ENCODE measurements around the gene HOXC10. TPM values are rescaled to one million over a fixed set of nuclear protein-coding genes. Genes with fewer than 3 reads are reported as not detected.

HOXC10 gene
- total and polyA plus RNA-seq, 10 of the 15 experiments (the other 5 are each of a cell fraction or from before 2014, with no cell fraction given), result 0.59 TPM; not detected in 9

- Histone ChIP-seq H3K79me2 (ENCODE audit: control insufficient read depth, insufficient read depth, low read length) (no peaks in the 10 kb centered on the region), H3K4me3 (no peak overlapping the region), H3K4me1 (ENCODE audit: control insufficient read depth, insufficient read depth, low read length) (peaks cover 14% of the 10 kb centered on the region), H3K9ac (ENCODE audit: control insufficient read depth, insufficient read depth, low read length) (no peak overlapping the region), H3K27ac (ENCODE audit: control insufficient read depth, insufficient read depth) (no peak overlapping the region), H2AFZ (ENCODE audit: control insufficient read depth, low read depth, low read length) (no peak overlapping the region), H3K9me3 (replicated peaks; ENCODE audit: control insufficient read depth, insufficient read depth, low read length) (no peaks in the 10 kb centered on the region), H3K4me2 (ENCODE audit: control insufficient read depth, insufficient read depth) (no peak overlapping the region), H4K20me1 (ENCODE audit: control insufficient read depth, insufficient read depth) (peaks cover 3% of the 10 kb centered on the region; the same call in 1 of the 2 replicates), H3K36me3 (ENCODE audit: control insufficient read depth in 2 of 2, insufficient read depth in 2 of 2, low read length in 1 of 2) (no peaks in the 10 kb centered on the region), H3K27me3 (replicated peaks in 1 of 2; ENCODE audit: control insufficient read depth in 2 of 2, insufficient read depth in 2 of 2, low read length in 1 of 2) (peaks cover 29 to 55% of the 10 kb centered on the region in 2 experiments)
- FAIRE-seq (no peak), DNase-seq (ENCODE audit: low read depth, low spot score) (no peak), ATAC-seq (no peak)
- BruUV-seq (replicated peaks), result no TSS peak
- intact Hi-C loops (cut with micrococcal nuclease; ENCODE audit: unreplicated experiment), result no loop called here
- ChIA-PET SMC1A (ENCODE audit: uncharacterized antibody, unreplicated experiment) (interaction anchor here (0.6 to 1.4 kb wide), 5 partner anchors 11 to 293 kb away, joined by 3 to 5 read pairs (median 3); no protein-coding TSS in a partner anchor), POLR2A (interaction anchor here (0.6 to 0.7 kb wide), 2 partner anchors 88 to 400 kb away, joined by 3 to 9 read pairs; no protein-coding TSS in a partner anchor), RAD21 (ENCODE audit: unreplicated experiment) (interaction anchor here (0.6 to 2.1 kb wide), 3 partner anchors 17 to 214 kb away, joined by 3 to 7 read pairs (median 3); partner anchors contain the start of gene HOXC8), CTCF (interaction anchor here (0.9 to 2.8 kb wide), 9 partner anchors 11 to 387 kb away, joined by 3 to 10 read pairs (median 3); no protein-coding TSS in a partner anchor)
- 20% methylated on average over 7 of the region's 7 CpGs for WGBS (ENCODE audit: insufficient coverage, insufficient replicate concordance, low lambda C conversion rate, missing lambda C conversion rate)
- in situ Hi-C loops (cut with MboI), result no loop called here
- TF ChIP-seq YY1 (IDR thresholded peaks at IDR 0.05; ENCODE audit: low read depth, low read length) (no peak), CUX1 (IDR thresholded peaks at IDR 0.05; ENCODE audit: insufficient replicate concordance, low read depth, low read length) (no peak), GABPA (IDR thresholded peaks at IDR 0.05; ENCODE audit: low read depth) (no peak), NFYA (IDR thresholded peaks at IDR 0.05; ENCODE audit: borderline replicate concordance, low read depth, low read length) (no peak), BHLHE40 (IDR thresholded peaks at IDR 0.05; ENCODE audit: borderline replicate concordance in 1 of 2, low read depth in 2 of 2, low read length in 1 of 2) (no peak), IKZF1 (conservative IDR thresholded peaks at IDR 0.05) (no peak), NFXL1 (IDR thresholded peaks at IDR 0.05; ENCODE audit: borderline replicate concordance) (no peak), CHD1 (IDR thresholded peaks at IDR 0.05; ENCODE audit: low read depth, low read length) (no peak), MAX (IDR thresholded peaks at IDR 0.05; ENCODE audit: low read depth, low read length) (no peak), FOXM1 (IDR thresholded peaks at IDR 0.05; ENCODE audit: low read depth, low read length) (no peak), PAX5 (IDR thresholded peaks at IDR 0.05; ENCODE audit: borderline replicate concordance, low read depth, low read length) (no peak), ZNF217 (IDR thresholded peaks at IDR 0.05) (no peak), PRDM15 (CRISPR knock-in tag; IDR thresholded peaks at IDR 0.05) (no peak), STAT3 (IDR thresholded peaks at IDR 0.05; ENCODE audit: low read depth, low read length) (no peak)
These were observed 7.5 kb downstream of the HOXC10 start for GRCh38 chr12:53992377-53992889.
